ENCODE data around the gene GALR1.

Gene GALR1

GRCh38 chr18:77314952-77315351 lies 65.3 kb downstream of the GALR1 start:
- Histone ChIP-seq H3F3A (ENCODE audit: low read depth) (no peaks in the 10 kb centered on the region), H4K20me1 (ENCODE audit: insufficient read depth, low read length, poor library complexity, severe bottlenecking) (no peaks in the 10 kb centered on the region), H3K9me2 (replicated peaks; ENCODE audit: low read depth, low read length) (no peaks in the 10 kb centered on the region), H3K27me3 (ENCODE audit: insufficient read depth, low read length, poor library complexity, severe bottlenecking) (no peaks in the 10 kb centered on the region), H2AFZ (ENCODE audit: low read length) (no peak overlapping the region), H3K4me1 (ENCODE audit: insufficient read depth, low read length, poor library complexity, severe bottlenecking) (no peaks in the 10 kb centered on the region), H3K4me2 (ENCODE audit: low read depth, low read length, poor library complexity, severe bottlenecking) (no peak overlapping the region), H3K9me3 (ENCODE audit: insufficient read depth, low read depth, low read length) (no peaks in the 10 kb centered on the region), H3K4me3 (ENCODE audit: low read length, poor library complexity, severe bottlenecking) (no peak overlapping the region), H3K79me2 (ENCODE audit: insufficient read depth, low read length) (no peaks in the 10 kb centered on the region), H3K9ac (ENCODE audit: low read depth, low read length, poor library complexity, severe bottlenecking) (no peak overlapping the region), H3K36me3 (ENCODE audit: insufficient read depth, low read length) (no peaks in the 10 kb centered on the region)
- TF ChIP-seq CTCF (conservative IDR thresholded peaks at IDR 0.05; ENCODE audit: low read length) (no peak), EZH2phosphoT487 (IDR thresholded peaks at IDR 0.05; ENCODE audit: borderline replicate concordance) (no peak)

GRCh38 chr18:77316008-77316407 lies 66.4 kb downstream of the GALR1 start:
- no peak for TF ChIP-seq CTCF (conservative IDR thresholded peaks at IDR 0.05; ENCODE audit: low read length)
- TF ChIP-seq EZH2phosphoT487 (IDR thresholded peaks at IDR 0.05; ENCODE audit: borderline replicate concordance) = no peak
- H3K4me3 ChIP-seq (ENCODE audit: low read length, poor library complexity, severe bottlenecking) = no peak overlapping the region
- H4K20me1 ChIP-seq (ENCODE audit: insufficient read depth, low read length, poor library complexity, severe bottlenecking) = no peaks in the 10 kb centered on the region
- H3K9ac ChIP-seq (ENCODE audit: low read depth, low read length, poor library complexity, severe bottlenecking) = no peak overlapping the region
- no peaks in the 10 kb centered on the region for H3K36me3 ChIP-seq (ENCODE audit: insufficient read depth, low read length)
- no peaks in the 10 kb centered on the region for H3K27me3 ChIP-seq (ENCODE audit: insufficient read depth, low read length, poor library complexity, severe bottlenecking)
- no peak overlapping the region for H3K4me2 ChIP-seq (ENCODE audit: low read depth, low read length, poor library complexity, severe bottlenecking)
- no peaks in the 10 kb centered on the region for H3K4me1 ChIP-seq (ENCODE audit: insufficient read depth, low read length, poor library complexity, severe bottlenecking)
- H2AFZ ChIP-seq (ENCODE audit: low read length) = no peak overlapping the region
- H3F3A ChIP-seq (ENCODE audit: low read depth) = no peaks in the 10 kb centered on the region
- no peaks in the 10 kb centered on the region for H3K9me2 ChIP-seq (replicated peaks; ENCODE audit: low read depth, low read length)
- no peaks in the 10 kb centered on the region for H3K9me3 ChIP-seq (ENCODE audit: insufficient read depth, low read depth, low read length)
- H3K79me2 ChIP-seq (ENCODE audit: insufficient read depth, low read length) = no peaks in the 10 kb centered on the region

GRCh38 chr18:77316641-77317040 lies 67.0 kb downstream of the GALR1 start:
- no peaks in the 10 kb centered on the region for H3K9me2 ChIP-seq (replicated peaks; ENCODE audit: low read depth, low read length)
- no peak overlapping the region for H2AFZ ChIP-seq (ENCODE audit: low read length)
- H3F3A ChIP-seq (ENCODE audit: low read depth) = no peaks in the 10 kb centered on the region
- H3K36me3 ChIP-seq (ENCODE audit: insufficient read depth, low read length) = no peaks in the 10 kb centered on the region
- TF ChIP-seq CTCF (conservative IDR thresholded peaks at IDR 0.05; ENCODE audit: low read length) (no peak), EZH2phosphoT487 (IDR thresholded peaks at IDR 0.05; ENCODE audit: borderline replicate concordance) (no peak)
- no peaks in the 10 kb centered on the region for H3K9me3 ChIP-seq (ENCODE audit: insufficient read depth, low read depth, low read length)
- no peaks in the 10 kb centered on the region for H3K4me1 ChIP-seq (ENCODE audit: insufficient read depth, low read length, poor library complexity, severe bottlenecking)
- H3K79me2 ChIP-seq (ENCODE audit: insufficient read depth, low read length) = no peaks in the 10 kb centered on the region
- no peak overlapping the region for H3K4me2 ChIP-seq (ENCODE audit: low read depth, low read length, poor library complexity, severe bottlenecking)
- no peaks in the 10 kb centered on the region for H3K27me3 ChIP-seq (ENCODE audit: insufficient read depth, low read length, poor library complexity, severe bottlenecking)
- no peak overlapping the region for H3K4me3 ChIP-seq (ENCODE audit: low read length, poor library complexity, severe bottlenecking)
- H3K9ac ChIP-seq (ENCODE audit: low read depth, low read length, poor library complexity, severe bottlenecking) = no peak overlapping the region
- no peaks in the 10 kb centered on the region for H4K20me1 ChIP-seq (ENCODE audit: insufficient read depth, low read length, poor library complexity, severe bottlenecking)
